ENCODE measurements around the gene ZNF618.

ZNF618 gene

GRCh38 chr9:113912816-113913215 lies 36.7 kb downstream of the ZNF618 start:
- DNase-seq (no peak), ATAC-seq (no peak)

DNA sequence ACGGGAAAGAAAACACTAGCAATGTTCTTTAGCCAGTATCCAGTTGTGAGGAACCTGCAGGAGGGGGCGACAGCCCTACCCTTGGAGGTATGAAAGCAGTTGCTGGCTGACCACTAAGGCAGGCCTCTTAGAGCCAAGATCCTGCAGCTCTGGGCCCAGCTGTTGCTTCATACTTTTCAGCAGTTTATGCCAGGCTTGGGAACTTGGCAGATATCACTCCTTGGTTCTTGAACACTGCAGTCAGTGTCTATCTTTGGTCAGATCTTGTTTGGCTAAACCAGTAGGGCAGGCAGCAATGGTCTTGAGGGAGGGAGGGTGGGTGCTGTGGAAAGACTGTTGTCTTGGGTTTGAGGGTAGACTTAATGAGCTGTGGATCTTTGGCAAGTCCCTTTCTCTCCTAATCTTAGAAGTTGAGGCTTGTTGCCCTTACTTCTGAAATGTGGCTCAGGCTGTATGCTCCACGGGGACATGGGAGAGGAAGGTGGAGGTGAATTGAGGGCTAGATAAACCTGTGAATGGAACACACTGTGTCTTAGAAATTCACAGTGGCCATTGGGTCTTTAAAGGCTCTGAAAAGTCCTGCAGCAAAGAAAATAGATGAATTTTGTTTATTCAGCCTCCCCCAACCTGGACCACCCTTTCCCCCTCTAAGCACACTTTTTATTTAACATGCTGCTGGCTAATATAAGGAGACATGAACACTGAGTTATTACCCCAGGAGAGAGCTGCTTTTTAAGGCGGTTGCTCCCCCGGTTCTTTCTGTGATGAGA lies 37.5 kb downstream of the ZNF618 start:
- no peak for DNase-seq
- no peak for ATAC-seq

GRCh38 chr9:113914517-113914916 lies 38.4 kb downstream of the ZNF618 start:
- no peak for DNase-seq
- no peak for ATAC-seq

DNA sequence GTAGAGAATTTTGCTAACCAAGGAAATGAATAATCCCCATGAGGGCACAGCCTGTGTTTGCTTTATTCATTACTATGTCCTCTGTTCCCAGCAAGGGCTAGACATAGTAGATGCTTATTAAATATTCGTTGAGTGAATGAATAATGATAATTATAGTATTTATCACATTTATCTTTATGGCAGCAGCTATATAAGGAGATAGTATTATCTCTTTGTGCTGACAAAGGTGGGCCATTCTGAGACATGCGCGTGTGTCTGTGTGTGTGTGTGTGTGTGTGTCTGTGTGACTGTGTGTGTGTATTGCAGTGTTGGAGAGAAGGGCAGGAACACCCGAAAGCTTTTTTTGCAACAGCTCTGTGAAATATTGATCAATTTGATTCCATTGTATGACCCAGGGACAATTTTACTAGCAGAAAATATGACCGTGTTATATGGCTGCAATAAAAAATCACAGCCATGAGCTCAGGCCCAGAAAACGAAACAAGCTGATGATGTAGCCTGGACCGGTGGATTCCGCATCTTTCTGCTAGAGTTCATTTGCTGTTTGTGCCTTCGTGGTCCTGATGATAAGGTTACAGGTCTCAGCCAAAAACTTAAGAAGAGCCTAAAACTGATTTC lies 39.8 kb downstream of the ZNF618 start:
- ATAC-seq, result no peak

GRCh38 chr9:113916931-113917330 lies 40.8 kb downstream of the ZNF618 start:
- no peak for DNase-seq
- ATAC-seq, result no peak

More for the DNA sequence above, 39.8 kb downstream of the ZNF618 start:
- no peak for DNase-seq

- no peak for ATAC-seq
- no peak for DNase-seq
Observed at GRCh38 chr9:113918697-113919350, 42.7 kb downstream of the ZNF618 start.

- DNase-seq, result no peak
- no peak for ATAC-seq
Observed at GRCh38 chr9:113919382-113919781, 43.3 kb downstream of the ZNF618 start.

DNA sequence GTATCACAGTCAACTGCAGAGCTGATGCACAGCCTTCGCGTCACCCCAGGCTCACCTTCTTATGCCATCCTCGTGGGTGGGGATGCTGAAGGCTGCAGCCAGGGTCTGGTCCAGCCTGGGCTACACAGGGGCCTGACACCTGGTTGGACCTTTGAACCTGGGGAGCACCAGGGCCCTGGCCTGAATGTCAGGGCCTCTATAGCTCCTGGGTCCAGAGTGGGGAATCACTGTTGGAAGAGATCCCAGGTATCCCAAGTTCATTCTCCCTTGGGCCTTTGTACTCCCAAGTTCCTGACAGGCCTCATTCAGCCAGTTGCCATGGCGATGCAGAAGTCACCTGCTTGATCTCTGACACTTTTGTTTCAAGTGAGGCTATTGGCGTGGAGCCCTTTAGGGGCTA lies 43.8 kb downstream of the ZNF618 start:
- no peak for DNase-seq

DNA sequence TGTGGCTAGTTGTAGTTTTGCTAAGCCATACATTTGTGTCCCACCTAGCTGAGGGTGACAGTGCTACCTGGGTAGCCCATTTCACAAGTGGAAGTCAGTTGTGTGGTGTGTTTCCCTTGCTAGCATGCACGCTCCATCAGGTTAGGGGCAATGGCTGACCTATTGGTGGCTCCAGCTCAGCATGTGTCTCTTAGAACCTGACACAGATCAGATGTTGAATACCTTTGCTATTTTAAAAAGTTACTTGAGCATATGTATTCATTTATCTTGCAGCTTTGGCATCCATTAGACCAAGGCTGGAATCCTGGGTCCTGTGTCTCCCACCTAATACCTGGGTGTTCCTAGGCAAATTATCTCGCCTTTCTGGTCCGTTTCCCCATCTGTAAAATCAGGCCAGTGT lies 44.8 kb downstream of the ZNF618 start:
- DNase-seq (no peak), ATAC-seq (no peak)

More for the DNA sequence above, 43.8 kb downstream of the ZNF618 start:
- ATAC-seq, result no peak

GRCh38 chr9:113921396-113921925 lies 45.4 kb downstream of the ZNF618 start:
- no peak for DNase-seq

DNA sequence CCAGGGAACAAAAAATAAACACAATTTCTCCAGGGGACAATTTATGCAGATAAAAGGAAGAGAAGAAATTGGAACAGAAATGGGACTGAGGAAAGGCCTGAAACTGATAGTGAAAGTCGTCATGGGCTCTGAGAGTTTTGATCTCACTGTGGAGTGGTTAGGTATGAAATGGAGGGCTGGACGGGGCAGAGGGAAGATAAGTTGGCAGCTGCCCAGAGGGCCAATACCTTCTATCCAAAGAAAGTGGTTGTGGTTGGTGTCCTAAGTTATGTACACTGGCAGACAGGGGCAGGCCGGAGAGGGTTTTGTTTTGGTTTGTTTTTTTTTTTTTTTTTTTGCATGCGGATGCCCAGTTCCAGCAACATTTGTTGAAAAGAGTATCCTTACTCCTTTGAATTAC lies 46.1 kb downstream of the ZNF618 start:
- ATAC-seq, result no peak
- no peak for DNase-seq

More at GRCh38 chr9:113921396-113921925, 45.4 kb downstream of the ZNF618 start:
- ATAC-seq, result no peak

DNA sequence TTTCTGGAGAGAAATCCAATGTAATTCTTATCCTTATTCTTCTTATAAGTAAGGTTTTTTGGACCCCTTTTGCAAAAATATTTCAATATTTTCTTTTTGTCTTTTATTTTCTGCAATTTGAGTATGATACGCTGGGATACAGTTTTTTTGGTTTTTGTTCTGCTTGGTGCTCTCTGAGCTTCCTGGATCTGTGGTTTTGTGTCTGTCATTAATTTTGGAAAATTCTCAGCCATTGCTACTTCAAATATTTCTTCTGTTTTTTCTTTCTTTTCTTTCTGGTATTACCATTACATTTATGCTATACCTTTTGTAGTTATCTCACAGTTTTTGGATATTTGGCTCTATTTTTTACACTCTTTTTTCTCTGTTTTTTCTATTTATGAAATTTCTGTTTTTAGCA lies 50.1 kb downstream of the ZNF618 start:
- ATAC-seq, result no peak
- DNase-seq, result no peak

- no peak for DNase-seq
- no peak for ATAC-seq
Observed at GRCh38 chr9:113927277-113927676, 51.2 kb downstream of the ZNF618 start.

DNA sequence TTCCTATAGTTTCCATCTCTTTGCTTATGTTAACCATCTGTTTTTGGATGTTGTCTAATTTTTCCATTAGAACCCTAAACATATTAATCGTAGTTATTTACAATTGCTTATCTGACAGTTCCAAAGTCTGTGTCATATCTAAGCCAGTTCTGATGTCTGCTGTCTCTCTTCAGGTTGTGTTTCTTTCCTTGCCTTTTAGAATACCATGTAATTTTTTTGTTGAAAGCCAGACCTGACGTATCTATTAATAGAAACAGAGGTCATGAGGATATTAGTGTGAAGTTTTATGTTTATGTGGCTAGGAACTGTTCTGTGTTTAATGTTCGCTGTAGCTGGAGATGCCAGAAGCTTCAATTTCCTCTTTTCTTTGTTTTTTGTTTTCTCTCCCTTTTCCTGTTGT lies 52.2 kb downstream of the ZNF618 start:
- ATAC-seq (no peak), DNase-seq (no peak)

DNA sequence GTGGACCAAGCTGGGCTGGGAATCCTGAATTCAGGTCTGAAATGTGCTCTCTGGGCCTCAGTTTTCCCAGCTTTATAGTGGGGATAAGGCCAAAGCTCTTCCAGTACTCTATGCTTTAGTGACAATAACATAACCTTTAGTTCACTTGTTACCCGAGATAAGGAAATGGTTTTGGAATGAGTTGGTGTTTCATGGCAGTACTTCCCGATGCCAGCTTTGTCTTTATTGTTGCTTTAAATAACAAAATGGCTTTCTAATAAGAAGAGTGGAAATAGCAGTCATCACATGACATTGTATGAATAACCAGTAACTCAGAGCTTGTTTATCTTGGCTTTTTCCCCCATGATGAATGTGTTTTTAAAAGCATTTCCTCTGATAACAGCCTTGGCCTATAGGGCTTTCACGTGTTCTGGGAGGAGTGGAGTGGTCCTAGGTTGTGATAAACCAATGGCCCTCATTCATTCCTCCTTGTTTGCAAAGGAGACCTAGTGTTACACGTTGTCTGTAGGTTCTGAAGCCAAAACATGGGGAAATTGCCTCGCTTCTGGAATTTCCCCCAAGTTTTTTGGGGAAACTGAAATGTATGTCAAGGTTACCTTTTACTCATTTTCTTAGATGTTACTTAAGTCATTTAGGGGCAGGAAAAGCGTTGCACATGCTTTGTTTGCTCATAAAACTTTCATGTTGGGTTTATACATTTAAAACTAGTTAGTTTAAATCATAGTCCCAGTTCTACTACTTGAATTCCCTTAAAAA lies 53.7 kb downstream of the ZNF618 start:
- DNase-seq, result no peak
- no peak for ATAC-seq

- ATAC-seq, result no peak
- no peak for DNase-seq
Observed at GRCh38 chr9:113930390-113930783, 54.3 kb downstream of the ZNF618 start.

DNA sequence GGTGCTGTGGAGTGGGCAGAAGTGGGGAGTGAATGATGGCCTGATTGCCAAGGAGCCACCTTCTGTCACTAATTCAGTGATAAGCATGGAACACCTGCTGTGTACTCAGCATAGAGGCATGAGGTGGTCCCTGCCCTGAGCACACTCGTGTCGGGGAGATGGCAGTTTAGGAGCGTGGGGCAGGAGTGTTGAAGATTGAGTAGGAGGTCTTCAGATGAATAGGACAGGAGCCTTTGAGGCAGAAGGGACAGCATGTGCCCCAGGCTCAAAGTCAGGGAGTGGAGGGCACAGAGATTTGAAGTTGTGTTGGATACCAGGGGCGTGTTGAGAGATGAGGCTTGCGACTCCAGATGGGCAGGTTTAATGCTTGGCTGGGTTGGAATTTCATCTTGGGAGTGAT lies 55.0 kb downstream of the ZNF618 start:
- ATAC-seq (no peak), DNase-seq (no peak)

DNA sequence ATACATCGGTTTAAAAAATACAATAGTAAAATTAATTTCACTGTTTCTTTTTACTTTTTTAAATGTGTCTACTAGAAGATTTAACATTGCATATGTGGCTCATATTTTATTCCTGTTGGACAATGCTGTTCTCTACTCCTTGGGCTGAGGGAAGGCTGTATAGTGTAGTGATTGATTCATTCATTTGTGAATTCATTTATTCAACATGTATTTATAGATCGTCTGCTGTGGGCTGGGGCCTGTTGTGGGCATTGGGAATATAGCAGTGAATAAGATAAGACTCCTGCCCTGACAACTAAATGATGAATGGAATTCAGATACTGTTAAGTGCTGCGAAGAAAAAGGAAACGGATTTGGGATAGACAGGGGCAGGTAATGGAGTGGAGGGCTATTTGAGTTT lies 55.7 kb downstream of the ZNF618 start:
- ATAC-seq, result no peak
- no peak for DNase-seq

DNA sequence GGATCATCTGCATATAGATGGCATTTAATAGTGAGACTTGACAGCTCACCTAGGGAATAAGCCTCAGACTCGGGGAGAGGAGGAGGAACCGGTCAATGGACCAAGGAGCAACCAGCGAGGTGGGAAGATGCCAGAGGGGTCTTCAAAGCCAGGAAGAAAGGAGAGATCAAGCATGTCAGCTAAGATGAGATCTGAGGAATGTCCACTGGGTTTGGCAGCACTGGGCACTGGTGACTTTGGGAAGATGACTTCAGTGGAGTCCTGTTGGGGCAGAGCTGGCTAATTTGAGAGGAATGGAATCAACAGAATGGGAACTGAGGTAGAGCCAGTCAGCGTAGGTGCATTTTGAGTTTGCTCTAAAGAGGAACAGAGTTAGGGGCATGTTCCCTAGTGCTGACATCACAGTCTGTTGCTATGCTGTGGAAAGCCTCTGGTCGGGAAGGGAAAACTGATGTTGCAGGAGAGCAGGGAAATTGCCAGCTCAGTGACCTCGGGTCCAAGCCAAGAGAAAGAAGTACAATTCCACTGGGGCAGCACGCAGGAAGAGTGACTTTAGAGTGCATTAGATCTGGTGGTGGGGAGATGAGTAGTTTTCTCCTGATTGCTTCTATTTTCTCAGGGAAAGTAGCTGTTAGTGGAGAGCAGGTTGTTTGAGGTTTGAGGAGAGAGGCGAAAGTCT lies 56.9 kb downstream of the ZNF618 start:
- no peak for DNase-seq
- ATAC-seq, result no peak

DNA sequence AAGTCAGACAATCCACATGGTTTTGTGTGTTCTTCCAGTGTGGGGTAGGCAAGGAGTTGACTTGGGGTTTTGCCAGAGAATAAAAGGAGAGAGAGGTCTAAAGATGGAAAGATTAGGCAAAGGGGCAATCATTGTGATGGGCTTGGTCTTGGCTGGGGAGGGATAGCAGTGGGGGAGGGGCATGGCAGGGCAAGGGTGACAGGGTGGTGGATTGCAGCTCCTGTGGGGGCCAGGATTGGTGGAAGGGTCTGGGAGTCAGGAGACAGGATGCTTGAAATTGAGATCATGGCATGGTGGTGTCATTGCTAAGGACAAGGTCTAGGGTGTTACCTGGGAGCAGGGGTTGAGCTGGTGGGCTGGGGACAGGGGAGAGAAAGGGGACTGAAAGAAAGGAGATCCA lies 57.6 kb downstream of the ZNF618 start:
- ATAC-seq, result no peak

DNA sequence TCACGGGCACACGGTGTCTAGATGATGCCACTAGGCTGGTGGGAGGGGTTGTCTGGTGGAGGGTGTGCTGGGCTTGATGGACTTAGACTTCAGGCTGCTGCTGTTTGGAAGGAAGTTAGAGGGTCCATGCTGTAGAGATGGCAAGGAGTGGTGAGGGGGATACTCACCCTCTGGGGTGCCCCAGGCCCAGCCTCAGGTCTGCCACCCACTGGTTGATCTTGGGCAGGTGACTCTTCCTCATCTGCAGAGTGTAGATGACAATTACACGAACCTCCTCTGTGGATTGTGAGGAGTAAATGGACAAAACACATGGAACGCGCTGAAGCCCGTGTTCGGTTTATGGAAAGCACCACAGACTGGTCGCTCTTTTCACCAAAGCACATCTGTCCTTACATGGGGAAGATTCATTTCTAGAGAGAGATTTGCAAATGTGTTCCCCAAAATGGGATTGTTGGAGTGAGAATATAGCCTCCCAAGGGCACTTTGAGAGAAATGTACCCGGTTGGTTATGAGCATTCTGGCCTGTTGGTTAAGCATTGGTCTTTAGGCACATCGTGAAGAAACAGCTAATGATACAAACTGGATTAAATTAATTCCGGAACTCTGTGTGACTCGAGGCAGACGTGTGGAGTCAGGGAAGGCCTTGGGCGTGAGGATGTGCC lies 58.2 kb downstream of the ZNF618 start:
- no peak for DNase-seq
- no peak for ATAC-seq

More for the DNA sequence above, 57.6 kb downstream of the ZNF618 start:
- no peak for DNase-seq

Measured in stimulated activated naive CD8-positive, alpha-beta T cell treated with anti-CD3 and anti-CD28 coated beads, Interleukin-15, Interleukin-2, amounts not matched to agents 100 U/mL and 50 U/mL, for 24 hours (primary cell).